Activated T-cell treated with anti-CD3 and anti-CD28 coated beads, Interleukin-2, amount 50 U/mL, for 24 hours (primary cell): ENCODE data around the gene KRTAP5-8.
"Not testable (repeated sequence)": the region's sequence is repeated elsewhere in the genome, so short reads cannot be mapped to it uniquely, and the experiment has no call there.

Experiments
- DNase-seq: peaks from one replicate; pipeline ENCODE4 v3.0.0-alpha.2; 2020
- H3K27ac Mint-ChIP-seq: 2 replicates; pipeline ENCODE4 v1.8.0; 2020; ENCODE audit warnings: mild to moderate bottlenecking, mixed read lengths
- H3K27me3 Mint-ChIP-seq: 2 replicates; pipeline ENCODE4 v1.8.0; 2020; ENCODE audit warnings: mixed read lengths
- H3K36me3 Mint-ChIP-seq: 2 replicates; pipeline ENCODE4 v1.8.0; 2020; ENCODE audit warnings: low read depth, mixed read lengths
- H3K4me1 Mint-ChIP-seq: 2 replicates; pipeline ENCODE4 v1.8.0; 2020; ENCODE audit warnings: low read depth, mixed read lengths
- H3K4me3 Mint-ChIP-seq: 2 replicates; pipeline ENCODE4 v1.8.0; 2020; ENCODE audit warnings: mild to moderate bottlenecking, moderate library complexity, mixed read lengths
- H3K9me3 Mint-ChIP-seq: 2 replicates; pipeline ENCODE4 v1.8.0; 2020; ENCODE audit warnings: mixed read lengths

The KRTAP5-8 gene

GRCh38 chr11:71530602-71531001 is 7.2 kb upstream of the KRTAP5-8 start:
- H3K4me1 Mint-ChIP-seq = no peaks in the 10 kb centered on the region
- peak; percentile 5 for DNase-seq
- no peak overlapping the region for H3K4me3 Mint-ChIP-seq
- H3K9me3 Mint-ChIP-seq = no peaks in the 10 kb centered on the region
- H3K27ac Mint-ChIP-seq = no peak overlapping the region
- peaks cover 14% of the 10 kb centered on the region for H3K27me3 Mint-ChIP-seq
- H3K36me3 Mint-ChIP-seq = no peaks in the 10 kb centered on the region

- H3K9me3 Mint-ChIP-seq = no peaks in the 10 kb centered on the region
- H3K27ac Mint-ChIP-seq = no peak overlapping the region
- peaks cover 5% of the 10 kb centered on the region for H3K27me3 Mint-ChIP-seq
- DNase-seq = no peak
- no peak overlapping the region for H3K4me3 Mint-ChIP-seq
- no peaks in the 10 kb centered on the region for H3K36me3 Mint-ChIP-seq
- no peaks in the 10 kb centered on the region for H3K4me1 Mint-ChIP-seq
Measured at GRCh38 chr11:71532036-71532610, 5.7 kb upstream of the KRTAP5-8 start.

- not testable (repeated sequence) for DNase-seq, H3K27me3 Mint-ChIP-seq, H3K27ac Mint-ChIP-seq, H3K4me1 Mint-ChIP-seq, H3K9me3 Mint-ChIP-seq, H3K36me3 Mint-ChIP-seq, H3K4me3 Mint-ChIP-seq
Measured at GRCh38 chr11:71534711-71535608, 2.9 kb upstream of the KRTAP5-8 start.

GRCh38 chr11:71535825-71536224 is 2.0 kb upstream of the KRTAP5-8 start:
- Mint-ChIP-seq H3K4me3 (no peak overlapping the region), H3K4me1 (peaks cover 3% of the 10 kb centered on the region), H3K36me3 (no peaks in the 10 kb centered on the region), H3K9me3 (peaks cover 3% of the 10 kb centered on the region), H3K27ac (no peak overlapping the region), H3K27me3 (no peaks in the 10 kb centered on the region)
- DNase-seq = no peak

GRCh38 chr11:71537537-71537936 is 288 bp upstream of the KRTAP5-8 start:
- H3K9me3 Mint-ChIP-seq = peaks cover 10% of the 10 kb centered on the region
- H3K4me1 Mint-ChIP-seq = peaks cover 5% of the 10 kb centered on the region
- no peak for DNase-seq
- H3K36me3 Mint-ChIP-seq = no peaks in the 10 kb centered on the region
- H3K27ac Mint-ChIP-seq = no peak overlapping the region
- H3K4me3 Mint-ChIP-seq = no peak overlapping the region
- peaks cover 11% of the 10 kb centered on the region for H3K27me3 Mint-ChIP-seq

- no peak for DNase-seq
- Mint-ChIP-seq H3K27ac (no peak overlapping the region), H3K27me3 (peaks cover 18% of the 10 kb centered on the region), H3K36me3 (no peaks in the 10 kb centered on the region), H3K9me3 (peaks cover 10% of the 10 kb centered on the region), H3K4me3 (no peak overlapping the region), H3K4me1 (peaks cover 12% of the 10 kb centered on the region)
Measured at GRCh38 chr11:71538666-71538990, 803 bp downstream of the KRTAP5-8 start.

- no peaks in the 10 kb centered on the region for H3K36me3 Mint-ChIP-seq
- H3K4me3 Mint-ChIP-seq = no peak overlapping the region
- H3K9me3 Mint-ChIP-seq = peaks cover 10% of the 10 kb centered on the region
- H3K4me1 Mint-ChIP-seq = peaks cover 16% of the 10 kb centered on the region
- DNase-seq = no peak
- H3K27me3 Mint-ChIP-seq = peaks cover 18% of the 10 kb centered on the region
- no peak overlapping the region for H3K27ac Mint-ChIP-seq
Measured at GRCh38 chr11:71539017-71539416, 1.2 kb downstream of the KRTAP5-8 start.

- H3K36me3 Mint-ChIP-seq, H3K27ac Mint-ChIP-seq, DNase-seq: not testable (repeated sequence)
Measured at GRCh38 chr11:71539971-71540370, 2.1 kb downstream of the KRTAP5-8 start.

GRCh38 chr11:71540521-71541304 is 2.9 kb downstream of the KRTAP5-8 start:
- peaks cover 28% of the 10 kb centered on the region for H3K27me3 Mint-ChIP-seq
- peak overlapping the region; percentile 0 for H3K27ac Mint-ChIP-seq
- not testable (repeated sequence) for H3K36me3 Mint-ChIP-seq, DNase-seq, H3K4me3 Mint-ChIP-seq
- H3K4me1 Mint-ChIP-seq = peaks cover 20% of the 10 kb centered on the region
- peaks cover 10% of the 10 kb centered on the region for H3K9me3 Mint-ChIP-seq

More at GRCh38 chr11:71539971-71540370, 2.1 kb downstream of the KRTAP5-8 start:
- H3K4me1 Mint-ChIP-seq = peaks cover 20% of the 10 kb centered on the region
- H3K9me3 Mint-ChIP-seq = peaks cover 10% of the 10 kb centered on the region
- H3K4me3 Mint-ChIP-seq = not testable (repeated sequence)
- peaks cover 24% of the 10 kb centered on the region for H3K27me3 Mint-ChIP-seq

GRCh38 chr11:71542382-71542781 is 4.6 kb downstream of the KRTAP5-8 start:
- peaks cover 20% of the 10 kb centered on the region for H3K4me1 Mint-ChIP-seq
- peaks cover 10% of the 10 kb centered on the region for H3K9me3 Mint-ChIP-seq
- DNase-seq = no peak
- H3K4me3 Mint-ChIP-seq = no peak overlapping the region
- peaks cover 35% of the 10 kb centered on the region for H3K27me3 Mint-ChIP-seq
- no peaks in the 10 kb centered on the region for H3K36me3 Mint-ChIP-seq
- H3K27ac Mint-ChIP-seq = no peak overlapping the region

GRCh38 chr11:71542879-71543777 is 5.3 kb downstream of the KRTAP5-8 start:
- Mint-ChIP-seq H3K9me3 (peaks cover 10% of the 10 kb centered on the region), H3K4me1 (peaks cover 20% of the 10 kb centered on the region), H3K36me3 (no peaks in the 10 kb centered on the region), H3K27me3 (peaks cover 39% of the 10 kb centered on the region), H3K4me3 (no peak overlapping the region), H3K27ac (no peak overlapping the region)
- DNase-seq = no peak

- Mint-ChIP-seq H3K9me3 (peaks cover 10% of the 10 kb centered on the region), H3K36me3 (no peaks in the 10 kb centered on the region), H3K4me3 (no peak overlapping the region), H3K27me3 (peaks cover 41% of the 10 kb centered on the region), H3K4me1 (peaks cover 20% of the 10 kb centered on the region), H3K27ac (no peak overlapping the region)
- DNase-seq = no peak
Measured at GRCh38 chr11:71543866-71544265, 6.0 kb downstream of the KRTAP5-8 start.

GRCh38 chr11:71544525-71545214 is 6.8 kb downstream of the KRTAP5-8 start:
- H3K9me3 Mint-ChIP-seq = peaks cover 10% of the 10 kb centered on the region
- H3K27me3 Mint-ChIP-seq = peaks cover 50% of the 10 kb centered on the region
- H3K4me1 Mint-ChIP-seq = peaks cover 20% of the 10 kb centered on the region
- H3K36me3 Mint-ChIP-seq = no peaks in the 10 kb centered on the region
- no peak overlapping the region for H3K27ac Mint-ChIP-seq
- H3K4me3 Mint-ChIP-seq = no peak overlapping the region
- DNase-seq = no peak
